ENCODE results near the gene SLC6A4. TPM values are rescaled to one million over a fixed set of nuclear protein-coding genes. Genes with fewer than 3 reads are reported as not detected.
"Not testable (repeated sequence)": the region's sequence is repeated elsewhere in the genome, so short reads cannot be mapped to it uniquely, and the experiment has no call there.

The SLC6A4 gene
- polyA plus RNA-seq, 1 of the 3 experiments (the other 2 are of a cell fraction), result 0.12 TPM

DNA sequence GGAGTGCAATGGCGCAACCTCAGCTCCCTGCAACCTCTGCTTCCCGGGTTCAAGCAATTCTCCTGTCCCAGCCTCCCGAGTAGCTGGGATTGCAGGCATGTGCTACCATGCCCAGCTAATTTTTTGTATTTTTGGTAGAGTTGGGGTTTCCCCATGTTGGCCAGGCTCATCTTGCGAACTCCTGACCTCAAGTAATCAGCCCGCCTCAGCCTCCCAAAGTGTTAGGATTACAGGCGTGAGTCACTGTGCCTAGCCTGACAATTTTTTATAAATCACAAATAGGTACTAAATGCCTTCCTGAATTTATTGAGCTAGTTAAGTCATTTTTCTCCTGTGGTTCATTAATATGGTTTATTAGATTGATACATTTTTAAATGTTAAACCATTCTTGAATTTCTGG, 87.6 kb downstream of the SLC6A4 start:
- not testable (repeated sequence) for H3K4me2 ChIP-seq; H3K4me3 ChIP-seq (ENCODE audit: low read depth in 2 of 2, low read length in 1 of 2); H3K9ac ChIP-seq; H3K27ac ChIP-seq (ENCODE audit: low read depth in 2 of 2, low read length in 1 of 2); H4K20me1 ChIP-seq (ENCODE audit: insufficient read depth); H2AFZ ChIP-seq (ENCODE audit: low read depth); DNase-seq; H3K27me3 ChIP-seq (ENCODE audit: insufficient read depth); H3K4me1 ChIP-seq (ENCODE audit: control insufficient read depth in 1 of 2, insufficient read depth in 2 of 2, low read depth in 1 of 2, low read length in 1 of 2); H3K9me2 ChIP-seq; H3K9me3 ChIP-seq
- 96% methylated on average over 6 of the region's 6 CpGs for WGBS (ENCODE audit: low lambda C conversion rate)
- Histone ChIP-seq H3F3A (replicated peaks; ENCODE audit: insufficient read depth) (peaks cover 19% of the 10 kb centered on the region), H3K36me3 (replicated peaks in 1 of 2; ENCODE audit: control insufficient read depth in 1 of 2, insufficient read depth in 2 of 2, low read length in 1 of 2) (peaks cover 0 to 14% of the 10 kb centered on the region in 2 experiments), H3K79me2 (ENCODE audit: insufficient read depth) (peaks cover 99% of the 10 kb centered on the region)
- CTCF ChIA-PET, result interaction anchor here (2.8 kb wide), 1 partner anchor 23 kb away, joined by 18 read pairs; no protein-coding TSS in a partner anchor
- POLR2A ChIA-PET, result interaction anchor here (0.7 kb wide), 1 partner anchor 16 kb away, joined by 3 read pairs; no protein-coding TSS in a partner anchor

Small RNAs within 50 kb of the gene (small RNA-seq; reads per million reads assigned to genes)
- gene RF00154, result 0 to 16.9 (median 2.6) reads per million in 7 experiments

Other genes with a start within 250 kb of the SLC6A4 start
- 9.6 and 10.8 TPM in 2 replicates for gene NSRP1, start 118.9 kb downstream of the SLC6A4 start, polyA plus RNA-seq (2012; rRNA removed)
- 19.4 and 19.5 TPM in 2 replicates for gene BLMH, start 56.2 kb upstream of the SLC6A4 start, polyA plus RNA-seq (2012; rRNA removed)
- gene TMIGD1, start 98.4 kb upstream of the SLC6A4 start, polyA plus RNA-seq (2012; rRNA removed), result not detected in 2 replicates
- 12.5 and 16.5 TPM in 2 replicates for gene CPD, start 143.2 kb upstream of the SLC6A4 start, polyA plus RNA-seq (2012; rRNA removed)
- 12.5 and 13.7 TPM in 2 replicates for gene GOSR1, start 241.7 kb upstream of the SLC6A4 start, polyA plus RNA-seq (2012; rRNA removed)